K562 (cell line): Measurements from ENCODE around the gene GPR171. TPM values are rescaled to one million over a fixed set of nuclear protein-coding genes. Genes with fewer than 3 reads are reported as not detected.

Source experiments
- ATAC-seq: fragments of 200-7000 bp; cut with Tn5 transposase; 3 replicates; pipeline ENCODE4 v1.9.1; 2020; ENCODE audit warnings: moderate library complexity
- BruUV-seq: library from RNA; stranded (reverse); fragments of 400-500 nt; replicated peaks from 2 replicates; lab custom pipeline; 2021; lab: Mats Ljungman, UMichigan
- CTCF ChIA-PET: fragments of 300-600 bp; formaldehyde crosslinking; extraction: SDS; loops from one replicate; lab custom pipeline; 2021; ENCODE audit warnings: low intra/inter-chr PET ratio; lab: Yijun Ruan, JAX
- POLR2A ChIA-PET: fragments of 300-600, 350-650 bp; sonication (Branson Sonifier 250); formaldehyde crosslinking; extraction: SDS; loops from one replicate; lab custom pipeline; 2021; ENCODE audit warnings: antibody characterized with exemption, inconsistent platforms; lab: Yijun Ruan, JAX
- DNase-seq, 4 experiments: peaks; one replicate each; pipeline versions ENCODE4 v3.0.0 to v3.0.0-alpha.2; 2011 to 2018; ENCODE audit warnings: low spot score in 3 of 4, mixed read lengths in 3 of 4; ENCODE audit errors: extremely low read depth in 1 of 4
- FAIRE-seq: peaks from 2 replicates; lab custom pipeline; 2011; peaks lifted over from hg19 to GRCh38; lab: Jason Lieb, UNC
- H2AFZ ChIP-seq: 2 replicates; pipeline ENCODE4 v1.6.0; 2011; ENCODE audit warnings: low read depth, low read length, control low read depth, inconsistent platforms
- H3K27ac ChIP-seq: fragments of 200-600 bp; 3 replicates; pipeline ENCODE4 v1.8.0; 2011; ENCODE audit warnings: low read depth, mild to moderate bottlenecking, control low read depth, inconsistent platforms, low read length, moderate library complexity, mixed read lengths; ENCODE audit errors: extremely low read depth
- H3K27me3 ChIP-seq, 2 experiments: fragments of 300-600 bp in 1 of 2; 2 replicates in 1 of 2; 3 replicates in 1 of 2; pipeline versions ENCODE4 v1.6.0 to v1.8.0; 2011; ENCODE audit warnings: inconsistent platforms in 2 of 2, low read length in 2 of 2, mild to moderate bottlenecking in 1 of 2, mixed read lengths in 1 of 2, moderate library complexity in 1 of 2; ENCODE audit not compliant: control insufficient read depth in 2 of 2, insufficient read depth in 2 of 2
- H3K36me3 ChIP-seq: fragments of 300-600 bp; 3 replicates; pipeline ENCODE4 v1.8.0; 2011; ENCODE audit warnings: mild to moderate bottlenecking, low read length, inconsistent platforms; ENCODE audit not compliant: control insufficient read depth, insufficient read depth
- H3K4me1 ChIP-seq, 2 experiments: fragments of 200-600 bp in 1 of 2; replicated peaks in 1 of 2; 2 replicates in 1 of 2; 3 replicates in 1 of 2; pipeline versions ENCODE4 v1.5.1 to v1.8.0; 2011; ENCODE audit warnings: inconsistent platforms in 2 of 2, low read length in 2 of 2, mild to moderate bottlenecking in 1 of 2, mixed read lengths in 1 of 2, moderate library complexity in 1 of 2; ENCODE audit not compliant: control insufficient read depth in 2 of 2, insufficient read depth in 2 of 2
- H3K4me2 ChIP-seq: 2 replicates; pipeline ENCODE4 v1.6.1; 2011; ENCODE audit warnings: low read length, control low read depth, inconsistent platforms, mixed read lengths; ENCODE audit not compliant: insufficient read depth
- H3K4me3 ChIP-seq: fragments of 200-600 bp; sonication (generic), shearing (Covaris generic); 2 replicates; pipeline ENCODE4 v1.5.1; 2016; ENCODE audit warnings: control low read depth, inconsistent platforms
- H3K79me2 ChIP-seq: fragments of 200-600 bp; 3 replicates; pipeline ENCODE4 v1.8.0; 2011; ENCODE audit warnings: low read length, inconsistent platforms; ENCODE audit not compliant: control insufficient read depth, insufficient read depth
- H3K9ac ChIP-seq, 2 experiments: 2 replicates each; pipeline versions ENCODE4 v1.6.0 to v1.6.1; 2011; ENCODE audit warnings: low read depth in 2 of 2, low read length in 2 of 2, control low read depth in 1 of 2, inconsistent platforms in 1 of 2, mild to moderate bottlenecking in 1 of 2, mixed read lengths in 1 of 2; ENCODE audit not compliant: insufficient read depth in 1 of 2
- H3K9me1 ChIP-seq: one replicate; pipeline ENCODE4 v1.6.0; 2011; ENCODE audit warnings: inconsistent platforms, mild to moderate bottlenecking, low read length, moderate library complexity; ENCODE audit not compliant: control insufficient read depth, insufficient read depth
- H3K9me3 ChIP-seq: replicated peaks from 2 replicates; pipeline ENCODE4 v1.5.1; 2011; ENCODE audit warnings: low read depth, low read length, inconsistent platforms; ENCODE audit not compliant: control insufficient read depth, insufficient read depth
- H4K20me1 ChIP-seq: replicated peaks from 2 replicates; pipeline ENCODE4 v1.6.1; 2011; ENCODE audit warnings: low read length, inconsistent platforms, mixed read lengths; ENCODE audit not compliant: control insufficient read depth, insufficient read depth
- ETS2 ChIP-seq: IDR thresholded peaks from 2 replicates; pipeline ENCODE4 v1.6.1; 2016; ENCODE audit warnings: borderline replicate concordance, missing genetic modification characterization, mild to moderate bottlenecking, moderate library complexity, missing compliant biosample characterization; ENCODE audit not compliant: poor library complexity, severe bottlenecking
- SETDB1 ChIP-seq: IDR thresholded peaks from one replicate; pipeline ENCODE4 v1.6.1; 2012; ENCODE audit warnings: low read length, control low read depth, inconsistent platforms
- ZC3H8 ChIP-seq: fragments of 450-650 bp; IDR thresholded peaks from 2 replicates; pipeline ENCODE4 v1.6.1; 2017
- ZNF639 ChIP-seq, 2 experiments: fragments of 200-800 bp in 1 of 2; sonication (Bioruptor generic) in 1 of 2; sonication (generic) in 1 of 2; formaldehyde crosslinking in 1 of 2; IDR thresholded peaks in 1 of 2; conservative IDR thresholded peaks in 1 of 2; 2 replicates each; pipeline versions ENCODE4 v1.5.0 to v1.6.1; 2016 to 2020; ENCODE audit warnings: missing compliant biosample characterization in 1 of 2, missing genetic modification characterization in 1 of 2, missing genetic modification reagents in 1 of 2
- WGBS: fragments of 100-300 bp; shearing (Covaris generic); methylation state at CpG from one replicate; pipeline ENCODE4 v1.1.6; 2016; ENCODE audit warnings: low coverage, mixed read lengths; ENCODE audit not compliant: insufficient coverage; ENCODE audit errors: missing lambda C conversion rate; 5-methylcytosine and 5-hydroxymethylcytosine counted together
- in situ Hi-C: fragments of 300-500 bp; cut with MboI; formaldehyde crosslinking; loops from 4 replicates; pipeline ENCODE4 v1.15.0; 2018; ENCODE audit warnings: inconsistent platforms, mixed read lengths
- intact Hi-C: fragments of 100-400 bp; cut with micrococcal nuclease; formaldehyde crosslinking; loops from 2 replicates; pipeline ENCODE4 v1.14.2; 2022
- polyA plus RNA-seq, 8 experiments: library from polyadenylated mRNA; depleted of rRNA in 4 of 8; stranded (reverse) in 5 of 8; unstranded in 3 of 8; fragments of >200 nt; fragmentation: Nextera tagmentation in 2 of 8; fragmentation: Illumina TruSeq in 1 of 8; extraction: Ambion mirVana in 2 of 8; extraction: Trizol in 1 of 8; gene quantifications; 2 replicates each; pipeline versions ENCODE4 v1.2.1 to v1.2.3, GENCODE V29; 2011 to 2014; ENCODE audit warnings: inconsistent platforms in 1 of 8, missing spikeins in 1 of 8
- total RNA-seq, 7 experiments: library from RNA; depleted of rRNA in 6 of 7; stranded (reverse); fragments of >200 nt in 6 of 7; fragmentation: Illumina TruSeq in 2 of 7; extraction: Trizol in 2 of 7; gene quantifications; 2 replicates each; pipeline versions ENCODE4 v1.2.1 to v1.2.3, GENCODE V29; 2011 to 2021; ENCODE audit warnings: low replicate concordance in 1 of 7

GPR171 gene
- total and polyA plus RNA-seq, 9 of the 15 experiments (the other 6 are each of a cell fraction or from before 2014, with no cell fraction given): not detected

DNA sequence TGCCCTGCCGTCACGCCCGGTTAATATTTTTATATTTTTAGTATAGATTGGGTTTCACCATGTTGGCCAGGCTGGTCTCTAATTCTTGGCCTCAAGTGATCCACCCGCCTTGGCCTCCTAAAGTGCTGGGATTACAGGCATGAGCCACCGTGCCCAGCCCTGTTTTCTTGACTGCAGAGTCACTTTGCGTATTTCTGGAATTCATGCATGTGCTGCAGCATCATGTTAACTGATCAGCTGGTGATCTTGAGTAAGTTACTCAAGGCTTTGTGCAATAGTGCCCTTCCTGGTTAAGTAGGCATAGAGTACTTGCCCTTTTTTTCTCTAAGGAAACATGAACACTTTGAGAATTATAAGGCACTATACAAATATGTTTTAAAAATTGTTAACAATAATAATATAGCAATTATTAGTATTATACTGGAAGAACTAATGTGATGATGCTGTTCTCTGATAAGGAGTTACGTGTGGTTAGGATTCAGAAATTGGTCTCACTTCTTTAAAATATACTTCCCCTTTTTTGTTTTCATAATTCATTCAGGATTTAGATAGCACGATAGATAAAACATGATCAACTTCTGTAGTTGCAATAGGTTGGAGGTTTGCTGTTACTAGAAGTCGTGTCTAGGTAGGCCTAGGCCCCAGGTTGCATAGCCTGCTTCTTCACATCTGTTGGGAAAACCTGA lies 33.6 kb downstream of the GPR171 start:
- Histone ChIP-seq H3K9me3 (no peaks in the 10 kb centered on the region), H3K36me3 (no peaks in the 10 kb centered on the region), H3K79me2 (no peaks in the 10 kb centered on the region), H3K4me1 (no peaks in the 10 kb centered on the region), H3K9ac (no peak overlapping the region), H3K27ac (no peak overlapping the region), H2AFZ (no peak overlapping the region), H3K4me2 (no peak overlapping the region), H3K9me1 (no peaks in the 10 kb centered on the region), H3K27me3 (peaks cover 4% of the 10 kb centered on the region in 2 experiments; a peak in 2 of 5 replicates), H4K20me1 (no peaks in the 10 kb centered on the region), H3K4me3 (no peak overlapping the region)
- TF ChIP-seq SETDB1 (no peak), ZNF639 (CRISPR knock-in tag; conservative IDR thresholded peaks at IDR 0.05 in 1 of 2, IDR thresholded peaks at IDR 0.05 in 1 of 2) (no peak), ETS2 (tag) (no peak), ZC3H8 (no peak)
- ChIA-PET POLR2A (no interaction called here), CTCF (interaction anchor here (0.6 to 3.0 kb wide), 4 partner anchors 23 to 1406 kb away, joined by 3 to 17 read pairs (median 3); no protein-coding TSS in a partner anchor)
- intact Hi-C loops (loop anchor here (2.0 to 10.0 kb wide), 3 partner anchors 57 to 745 kb away; no protein-coding TSS in a partner anchor), in situ Hi-C loops (loop anchor here (10.0 kb wide), 1 partner anchor 115 kb away; no protein-coding TSS in a partner anchor)
- DNase-seq (no peak), ATAC-seq (no peak), FAIRE-seq (no peak)
- BruUV-seq: no TSS peak
- WGBS: 3% methylated on average over 9 of the region's 9 CpGs
